CD4-positive, alpha-beta T cell treated with Interleukin-4 for 4 hours (primary cell): ENCODE data around the gene DPAGT1.
"Not testable (repeated sequence)": the region's sequence is repeated elsewhere in the genome, so short reads cannot be mapped to it uniquely, and the experiment has no call there.

Source experiments
- DNase-seq: peaks from one replicate; pipeline ENCODE4 v3.0.0-alpha.2; 2020

DPAGT1 gene

DNA sequence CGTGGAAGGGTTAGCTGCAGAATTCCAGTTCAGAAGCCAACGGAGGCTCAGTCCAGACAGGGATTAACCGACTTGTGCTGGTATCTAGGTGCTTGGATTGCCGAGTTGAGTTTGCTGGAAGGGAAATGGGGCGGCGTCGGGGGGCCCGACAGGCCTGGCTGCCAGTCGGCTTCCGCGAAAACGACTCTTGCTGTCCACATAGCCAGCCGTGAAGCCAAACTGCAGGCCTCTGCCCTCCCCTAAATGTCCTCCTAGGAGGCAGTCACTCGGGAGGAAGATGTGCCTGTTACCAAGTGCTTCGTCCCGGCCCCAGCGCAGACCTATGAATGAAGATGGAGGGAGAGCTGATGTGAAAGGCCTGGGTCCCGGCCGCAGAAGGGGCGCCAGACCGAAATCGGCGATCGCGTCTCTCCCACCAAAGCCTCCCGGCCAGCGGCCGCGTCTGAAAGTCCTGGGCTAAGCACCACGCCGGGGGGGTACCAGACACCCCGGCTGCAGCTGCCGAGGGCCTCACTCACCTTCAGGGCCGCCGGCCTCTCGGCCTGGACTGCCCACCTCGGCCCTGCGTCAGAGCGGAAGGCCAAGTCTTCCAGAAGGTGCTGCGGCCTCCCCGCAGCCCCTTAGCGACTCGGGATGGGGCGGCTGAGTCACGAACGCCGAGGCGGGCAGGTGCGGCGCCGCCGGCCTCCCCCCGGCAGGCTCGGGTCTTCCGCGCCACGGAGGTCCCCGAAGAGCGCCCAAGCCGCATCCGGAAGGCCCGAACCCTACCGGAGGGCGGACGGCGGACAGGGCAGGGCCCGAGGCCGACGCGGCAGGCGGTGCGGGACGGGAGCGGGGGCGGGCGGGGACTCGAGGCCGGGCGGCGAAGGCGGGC lies 7.5 kb downstream of the DPAGT1 start:
- peak; percentile 31 for DNase-seq

DNA sequence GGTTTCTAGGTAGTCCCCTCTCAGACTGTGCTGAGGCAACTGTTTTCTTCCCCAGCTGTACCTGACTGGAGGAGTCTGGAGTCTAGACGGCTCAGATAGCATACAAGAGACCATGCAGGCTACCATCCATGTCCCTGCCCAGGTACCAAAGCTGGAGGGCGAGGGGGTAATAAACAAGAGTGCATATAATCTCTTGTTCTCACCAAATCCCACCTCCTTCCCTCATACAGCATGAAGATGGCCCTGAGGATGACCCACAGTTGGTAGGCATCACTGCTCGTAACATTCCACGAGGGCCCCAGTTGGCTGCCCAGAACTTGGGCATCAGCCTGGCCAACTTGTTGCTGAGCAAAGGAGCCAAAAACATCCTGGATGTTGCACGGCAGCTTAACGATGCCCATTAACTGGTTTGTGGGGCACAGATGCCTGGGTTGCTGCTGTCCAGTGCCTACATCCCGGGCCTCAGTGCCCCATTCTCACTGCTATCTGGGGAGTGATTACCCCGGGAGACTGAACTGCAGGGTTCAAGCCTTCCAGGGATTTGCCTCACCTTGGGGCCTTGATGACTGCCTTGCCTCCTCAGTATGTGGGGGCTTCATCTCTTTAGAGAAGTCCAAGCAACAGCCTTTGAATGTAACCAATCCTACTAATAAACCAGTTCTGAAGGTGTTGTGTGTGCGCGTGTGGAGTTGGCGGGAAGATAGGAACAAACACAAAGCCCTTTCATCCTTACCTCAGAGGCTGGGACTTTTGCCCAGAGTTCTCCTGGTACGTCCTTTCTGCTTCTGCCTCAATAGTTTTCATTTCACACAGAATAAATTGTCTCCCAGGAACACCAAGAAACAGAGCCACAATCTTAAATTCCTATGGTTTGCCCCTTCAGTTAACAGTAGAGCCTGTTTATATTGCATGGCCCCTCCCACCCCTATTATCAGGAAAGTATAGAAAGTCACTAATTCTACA lies 8.5 kb downstream of the DPAGT1 start:
- no peak for DNase-seq

DNA sequence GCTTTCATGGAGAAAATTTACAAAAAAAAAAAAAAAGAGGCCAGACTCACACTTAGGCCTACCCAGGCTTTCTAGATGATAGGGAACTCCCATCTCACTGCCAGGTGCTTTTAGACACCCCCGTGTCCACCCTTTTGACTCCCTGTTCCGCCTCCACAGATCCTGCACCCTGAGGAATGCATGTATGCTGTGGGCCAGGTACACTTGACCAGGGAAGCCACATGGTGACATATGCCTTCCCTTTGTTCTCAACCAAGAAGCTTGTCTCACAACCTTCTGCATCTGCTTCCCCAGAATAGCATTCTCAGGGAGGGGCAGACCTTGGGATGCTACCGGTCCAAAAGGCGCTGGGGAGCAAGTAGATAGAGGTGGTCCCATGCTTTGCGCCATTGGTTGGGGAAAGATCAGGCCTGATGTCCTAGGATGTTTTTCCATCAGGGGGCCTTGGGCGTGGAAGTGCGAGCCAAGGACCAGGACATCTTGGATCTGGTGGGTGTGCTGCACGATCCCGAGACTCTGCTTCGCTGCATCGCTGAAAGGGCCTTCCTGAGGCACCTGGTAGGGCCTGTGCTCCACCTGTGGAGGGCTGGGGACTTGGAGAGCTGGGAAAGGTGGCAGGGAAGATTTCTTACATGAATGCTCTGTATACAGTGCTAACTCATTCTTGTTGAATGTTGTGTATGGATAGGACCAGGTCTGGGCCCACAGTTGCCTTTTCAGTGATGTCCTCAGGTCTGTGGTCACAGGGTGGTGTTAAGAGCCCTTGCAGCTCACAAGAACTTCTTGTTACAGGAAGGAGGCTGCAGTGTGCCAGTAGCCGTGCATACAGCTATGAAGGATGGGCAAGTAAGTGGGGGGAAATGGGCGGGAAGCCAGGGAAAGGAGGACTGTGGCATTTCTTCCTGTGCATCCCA lies 9.4 kb downstream of the DPAGT1 start:
- DNase-seq = no peak

DNA sequence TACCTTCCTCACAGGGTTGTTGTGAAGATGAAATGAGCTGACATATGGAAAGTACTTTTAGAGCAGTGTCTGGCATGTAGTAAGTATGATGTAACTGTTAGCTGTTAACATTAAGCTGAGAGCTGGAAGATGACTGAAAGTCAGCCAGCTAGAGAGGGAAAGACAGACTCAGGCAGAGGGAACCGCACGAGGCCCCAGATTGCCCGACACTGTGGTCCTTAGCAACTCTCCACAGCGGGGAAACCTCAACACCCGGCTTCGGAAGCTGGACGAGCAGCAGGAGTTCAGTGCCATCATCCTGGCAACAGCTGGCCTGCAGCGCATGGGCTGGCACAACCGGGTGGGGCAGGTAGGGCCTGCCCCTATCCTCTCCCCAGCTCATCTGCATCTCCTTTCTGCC lies 10.5 kb downstream of the DPAGT1 start:
- DNase-seq = no peak

DNA sequence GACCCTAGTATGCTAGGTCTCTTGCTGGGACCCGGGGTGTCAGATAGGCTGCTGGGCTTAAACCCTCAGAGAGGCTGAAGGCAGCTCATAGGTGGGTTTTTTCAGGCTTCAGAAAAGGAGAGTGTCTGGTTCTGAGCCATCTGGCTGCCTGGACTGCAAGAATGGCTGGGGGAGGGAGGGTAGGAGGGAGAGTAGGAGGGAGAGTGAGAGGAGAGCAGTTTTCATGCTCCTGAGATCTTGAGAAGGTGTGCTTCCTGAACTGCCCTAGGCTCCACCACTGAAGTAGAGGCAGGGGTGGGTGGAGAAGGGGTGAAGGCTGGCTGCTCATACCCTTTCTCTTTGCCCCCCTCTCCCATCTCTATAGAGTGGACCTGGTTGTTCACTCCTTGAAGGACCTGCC lies 12.3 kb downstream of the DPAGT1 start:
- no peak for DNase-seq

DNA sequence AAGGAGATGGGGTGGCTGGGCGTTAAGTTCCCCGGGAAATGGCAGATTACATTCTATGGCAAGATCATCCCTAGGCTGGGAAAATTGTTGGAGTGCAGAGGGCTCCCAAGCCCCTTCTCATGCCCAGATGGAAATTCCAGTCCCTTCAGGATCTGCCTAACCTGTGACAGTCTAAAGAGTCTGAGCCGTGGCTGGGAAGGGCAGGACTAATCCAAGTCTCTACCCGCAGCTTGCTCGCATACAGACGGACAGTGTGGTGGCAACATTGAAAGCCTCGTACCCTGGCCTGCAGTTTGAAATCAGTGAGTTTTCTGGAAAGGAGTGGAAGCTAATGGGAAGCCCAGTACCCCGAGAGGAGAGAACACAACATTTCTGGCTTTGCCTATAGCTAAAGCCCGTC lies 13.2 kb downstream of the DPAGT1 start:
- DNase-seq = no peak

DNA sequence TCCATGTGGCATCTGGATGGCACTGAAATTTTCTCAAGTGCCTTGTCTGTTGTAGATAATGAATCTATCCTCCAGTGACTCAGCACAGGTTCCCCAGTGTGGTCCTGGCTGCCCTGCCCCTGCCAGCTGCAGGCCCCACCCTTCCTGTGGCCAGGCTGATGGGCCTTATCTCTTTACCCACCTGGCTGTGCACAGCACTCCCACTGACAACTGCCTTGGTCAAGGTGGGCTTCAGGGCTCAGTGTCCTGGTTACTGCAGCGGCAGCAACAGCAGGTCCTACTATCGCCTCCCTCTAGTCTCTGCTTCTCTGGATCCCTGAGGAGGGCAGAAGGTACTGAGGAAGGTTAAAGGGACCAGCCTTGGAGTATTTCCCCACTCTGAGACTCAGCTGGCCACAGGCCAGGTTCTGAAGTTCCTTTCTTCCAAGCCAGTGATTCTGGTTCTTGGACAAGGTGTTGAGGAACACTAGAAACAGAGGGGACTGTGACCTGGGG lies 13.9 kb downstream of the DPAGT1 start:
- DNase-seq = no peak

DNA sequence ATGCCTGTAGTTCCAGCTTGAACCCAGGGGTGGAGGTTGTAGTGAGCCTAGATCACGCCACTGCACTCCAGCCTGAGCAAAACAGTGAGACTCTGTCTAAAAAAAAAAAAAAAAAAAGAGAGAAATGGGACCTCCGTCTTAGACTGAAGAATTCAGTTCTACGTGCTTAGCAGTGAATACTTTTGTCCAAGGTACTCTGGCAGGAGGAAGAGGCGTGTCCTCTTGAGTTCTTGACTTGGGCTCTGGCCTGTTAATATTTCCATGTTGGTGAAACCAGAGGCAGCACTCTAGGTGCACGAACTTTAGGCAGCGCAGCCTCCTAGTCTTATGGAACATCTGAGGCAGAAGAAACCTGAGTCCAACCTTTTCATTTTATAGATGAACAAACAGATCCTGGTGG lies 14.5 kb downstream of the DPAGT1 start:
- no peak for DNase-seq

DNA sequence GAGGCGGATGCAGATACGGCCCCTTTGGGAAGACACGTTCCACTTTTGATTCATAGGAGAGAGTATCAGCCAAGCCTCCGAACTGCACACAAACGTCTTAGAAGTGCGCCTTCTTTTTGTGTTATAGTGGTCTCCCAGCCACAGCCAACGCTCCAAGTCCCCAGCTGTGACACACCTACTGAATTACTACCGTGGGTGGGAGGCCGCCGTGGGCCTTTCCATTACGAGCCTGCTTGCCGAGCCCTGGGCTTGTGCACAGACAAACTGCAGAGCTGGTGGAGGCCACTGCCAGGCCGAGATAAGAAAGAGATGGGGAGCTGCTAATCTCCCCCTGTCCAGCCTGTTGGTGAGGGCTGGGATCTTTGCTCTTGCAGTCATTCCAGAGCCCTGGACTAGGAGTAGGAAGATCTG lies 16.2 kb downstream of the DPAGT1 start:
- DNase-seq = no peak

DNA sequence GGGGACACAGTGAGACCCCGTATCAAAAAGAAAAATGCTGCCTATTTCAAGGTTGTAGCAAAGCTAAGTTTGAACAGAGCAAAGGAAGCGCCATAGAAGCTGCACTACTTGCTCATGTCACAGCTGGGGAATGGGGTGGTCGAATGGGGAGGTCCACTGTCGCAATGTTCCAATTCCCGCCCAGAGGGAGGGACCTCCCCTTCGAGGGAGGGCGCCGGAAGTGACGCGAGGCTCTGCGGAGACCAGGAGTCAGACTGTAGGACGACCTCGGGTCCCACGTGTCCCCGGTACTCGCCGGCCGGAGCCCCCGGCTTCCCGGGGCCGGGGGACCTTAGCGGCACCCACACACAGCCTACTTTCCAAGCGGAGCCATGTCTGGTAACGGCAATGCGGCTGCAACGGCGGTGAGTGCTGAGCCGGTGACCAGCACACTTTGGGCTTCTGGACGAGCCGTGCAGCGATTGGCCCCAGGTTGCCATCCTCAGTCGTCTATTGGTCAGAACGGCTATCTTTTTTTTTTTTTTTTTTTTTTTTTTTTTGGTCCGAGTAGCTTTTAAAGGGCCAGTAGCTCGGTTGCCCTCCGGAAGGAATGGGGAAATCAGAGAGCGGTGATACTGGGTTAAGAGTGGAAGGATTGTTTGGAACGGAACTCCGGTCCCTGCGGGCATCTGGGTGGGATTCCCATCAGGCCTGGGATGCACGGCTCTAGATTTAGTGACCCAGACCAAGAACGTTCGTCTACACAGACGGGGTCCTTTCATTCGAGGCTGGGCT lies 16.8 kb downstream of the DPAGT1 start, which contains the start of gene HMBS:
Gene HMBS, plus strand, starts transcription at position 219 of the 774 bp plus-strand sequence. Its CDS starts 153 bp downstream, at position 372.
- DNase-seq = peak; percentile 91

DNA sequence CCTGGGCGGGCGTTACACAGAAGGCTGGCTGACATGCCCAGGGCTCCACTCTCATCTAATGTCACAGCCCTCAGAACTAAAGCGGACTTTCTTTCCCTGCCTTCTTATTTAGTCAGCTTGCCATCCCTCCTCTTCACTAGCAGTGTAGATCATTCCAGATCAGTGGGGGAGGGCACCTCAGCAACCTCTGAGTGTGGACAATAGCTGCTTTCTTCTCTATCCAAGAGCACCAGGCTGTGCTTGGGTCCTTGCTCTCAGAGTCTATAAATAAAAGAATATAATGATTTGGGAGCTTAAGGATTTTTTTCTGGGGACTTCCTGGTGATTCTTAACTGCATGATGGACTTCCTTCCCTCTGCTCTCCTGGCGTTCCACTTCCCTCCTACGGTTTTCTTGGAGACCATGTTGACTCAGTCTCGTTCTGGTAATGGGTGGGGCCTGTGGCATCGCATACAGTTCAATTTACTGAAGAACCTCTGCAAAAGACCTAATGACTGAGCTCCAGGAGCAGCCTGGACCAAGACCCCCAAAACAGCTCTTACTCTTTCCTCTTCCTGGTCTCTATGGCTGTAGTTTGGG lies 19.9 kb downstream of the DPAGT1 start:
- DNase-seq = no peak

DNA sequence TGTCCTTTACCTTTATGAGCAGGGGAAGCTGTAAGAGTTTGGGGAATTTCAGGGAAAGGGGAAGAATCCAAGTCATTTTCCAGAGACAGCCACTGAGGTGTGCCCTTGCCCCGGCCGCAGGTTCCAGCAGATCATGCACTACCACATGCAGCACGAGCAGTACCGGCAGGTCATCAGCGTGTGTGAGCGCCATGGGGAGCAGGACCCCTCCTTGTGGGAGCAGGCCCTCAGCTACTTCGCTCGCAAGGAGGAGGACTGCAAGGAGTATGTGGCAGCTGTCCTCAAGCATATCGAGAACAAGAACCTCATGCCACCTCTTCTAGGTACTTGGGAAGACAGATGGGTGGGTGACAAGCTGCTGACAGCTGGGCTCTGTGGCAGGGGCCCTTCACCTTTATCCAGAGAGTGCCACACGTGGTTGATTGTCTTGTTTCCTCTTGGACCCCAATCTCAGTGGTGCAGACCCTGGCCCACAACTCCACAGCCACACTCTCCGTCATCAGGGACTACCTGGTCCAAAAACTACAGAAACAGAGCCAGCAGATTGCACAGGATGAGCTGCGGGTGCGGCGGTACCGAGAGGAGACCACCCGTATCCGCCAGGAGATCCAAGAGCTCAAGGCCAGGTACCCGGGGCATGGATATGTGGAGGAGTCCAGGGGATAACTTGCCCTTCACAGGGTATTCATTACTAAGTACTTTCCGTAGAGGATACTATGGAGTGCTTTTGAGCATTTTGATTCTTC lies 22.8 kb downstream of the DPAGT1 start:
- DNase-seq = no peak

DNA sequence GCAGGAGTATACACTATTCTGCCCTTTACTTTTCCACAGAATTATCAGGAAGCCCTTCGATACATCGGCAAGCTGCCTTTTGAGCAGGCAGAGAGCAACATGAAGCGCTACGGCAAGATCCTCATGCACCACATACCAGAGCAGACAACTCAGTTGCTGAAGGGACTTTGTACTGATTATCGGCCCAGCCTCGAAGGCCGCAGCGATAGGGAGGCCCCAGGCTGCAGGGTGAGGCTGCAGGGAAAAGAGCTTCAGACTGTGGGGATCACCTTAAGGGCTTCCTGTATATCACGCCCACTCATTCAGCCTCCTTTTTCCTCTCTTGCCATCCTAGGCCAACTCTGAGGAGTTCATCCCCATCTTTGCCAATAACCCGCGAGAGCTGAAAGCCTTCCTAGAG lies 23.8 kb downstream of the DPAGT1 start:
- no peak for DNase-seq

DNA sequence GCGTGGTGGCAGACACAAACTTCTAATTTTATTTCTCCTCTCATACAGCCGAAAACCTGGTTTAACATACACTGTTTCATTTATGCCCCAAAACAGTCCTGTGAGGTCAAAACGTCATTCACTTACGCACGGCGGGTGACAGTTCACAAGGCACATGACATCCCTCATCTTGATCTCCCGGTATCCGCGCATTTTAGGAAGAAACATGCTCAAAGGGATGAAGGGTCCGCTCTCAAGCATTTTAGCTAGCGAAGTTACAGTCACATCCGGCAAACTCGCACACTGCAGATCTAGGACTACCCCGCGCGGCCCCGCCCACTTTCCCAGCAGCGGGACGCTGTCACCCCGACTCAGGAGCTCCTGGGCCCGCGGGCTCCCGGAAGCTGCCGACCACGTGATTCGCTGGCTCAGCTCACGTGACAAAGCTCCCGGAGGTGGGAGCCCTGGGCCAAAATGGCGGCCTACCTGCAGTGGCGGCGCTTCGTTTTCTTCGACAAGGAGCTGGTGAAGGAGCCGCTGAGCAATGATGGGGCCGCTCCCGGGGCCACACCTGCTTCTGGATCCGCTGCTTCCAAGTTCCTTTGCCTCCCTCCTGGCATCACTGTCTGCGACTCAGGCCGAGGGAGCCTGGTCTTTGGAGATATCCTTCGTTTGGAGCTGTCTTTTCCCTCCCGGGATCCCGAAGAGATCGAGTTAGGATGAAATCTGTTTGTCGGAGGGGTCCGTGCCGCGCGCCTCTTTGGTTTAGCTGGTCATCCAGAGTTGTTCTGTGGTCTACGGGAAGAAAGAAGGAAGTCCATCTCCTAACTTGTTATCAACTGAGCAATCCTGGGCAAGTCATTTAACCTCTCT lies 34.1 kb downstream of the DPAGT1 start, which contains the start of gene VPS11:
Gene VPS11, plus strand, starts transcription at position 448 of the 852 bp plus-strand sequence. Its CDS starts 6 bp downstream, at position 454.
- peak; percentile 96 for DNase-seq

DNA sequence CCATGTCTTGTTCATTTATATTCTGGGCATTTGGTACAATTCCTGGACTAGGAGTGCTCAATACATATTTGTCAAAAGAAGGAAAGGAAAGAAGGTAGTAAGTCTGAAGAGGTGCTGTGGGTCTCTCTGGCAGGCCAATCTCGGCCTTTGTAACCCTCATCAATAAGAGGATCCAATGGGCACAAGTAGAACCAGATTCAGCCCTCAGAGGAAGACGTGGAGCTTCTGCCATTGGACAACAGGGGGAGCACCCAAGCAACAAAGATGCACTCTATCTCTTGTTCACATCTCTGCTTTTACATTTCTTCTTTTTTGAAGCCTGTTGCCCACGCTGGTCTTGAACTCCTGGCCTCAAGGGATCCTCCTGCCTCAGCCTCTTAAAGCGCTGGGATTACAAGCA lies 36.3 kb downstream of the DPAGT1 start:
- peak; percentile 56 for DNase-seq

DNA sequence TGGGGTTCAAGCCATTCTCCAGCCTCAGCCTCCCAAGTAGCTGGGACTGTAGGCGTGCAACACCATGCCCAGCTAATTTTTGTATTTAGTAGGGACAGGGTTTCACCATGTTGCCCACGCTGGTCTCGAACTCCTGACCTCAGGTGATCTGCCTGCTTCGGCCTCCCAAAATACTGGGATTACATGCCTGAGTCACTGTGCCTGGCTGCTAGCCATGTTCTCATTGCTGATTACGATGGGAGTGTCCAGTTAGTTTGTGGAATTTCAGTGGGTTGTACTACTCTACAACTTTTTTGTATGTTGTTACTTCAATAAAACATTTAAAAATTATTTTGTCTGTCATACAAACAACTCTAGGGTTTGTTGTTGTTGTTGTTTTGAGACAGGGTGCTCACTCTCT lies 38.9 kb downstream of the DPAGT1 start:
- DNase-seq = no peak

DNA sequence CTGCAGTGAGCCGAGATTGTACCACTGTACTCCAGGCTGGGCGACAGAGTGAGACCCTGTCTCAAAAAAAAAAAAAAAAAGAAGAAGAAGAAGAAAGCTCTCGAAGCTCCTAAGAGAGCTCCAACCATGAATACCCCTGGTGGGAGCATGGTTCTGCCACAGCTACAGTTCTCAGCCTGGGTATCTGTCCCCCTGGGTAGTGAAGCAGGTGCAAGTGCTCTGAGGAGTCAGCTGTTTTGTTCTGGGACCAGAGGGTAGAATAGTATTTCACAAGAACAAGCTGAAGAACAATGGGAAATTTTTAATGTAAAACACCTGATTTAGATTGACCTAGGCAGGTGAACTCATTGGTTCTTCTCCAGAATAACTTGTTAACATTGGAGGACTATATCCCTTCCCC lies 40.4 kb downstream of the DPAGT1 start:
- DNase-seq = no peak

DNA sequence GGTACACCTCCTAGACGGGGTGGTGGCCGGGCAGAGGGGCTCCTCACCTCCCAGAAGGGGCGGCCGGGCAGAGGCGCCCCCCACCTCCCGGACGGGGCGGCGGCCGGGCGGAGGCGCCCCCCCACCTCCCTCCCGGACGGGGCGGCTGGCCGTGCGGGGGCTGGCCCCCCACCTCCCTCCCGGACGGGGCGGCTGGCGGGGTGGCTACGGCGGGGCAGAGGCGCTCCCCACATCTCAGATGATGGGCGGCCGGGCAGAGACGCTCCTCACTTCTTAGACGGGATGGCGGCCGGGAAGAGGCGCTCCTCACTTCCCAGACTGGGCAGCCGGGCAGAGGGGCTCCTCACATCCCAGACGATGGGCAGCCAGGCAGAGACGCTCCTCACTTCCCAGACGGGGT lies 42.5 kb downstream of the DPAGT1 start:
- DNase-seq = not testable (repeated sequence)
